Thyroid gland (tissue), 4 donors: ENCODE results near the gene OR8A1.

Experiments
- POLR2A ChIP-seq, 2 donors: fragments of 450-650 bp; IDR thresholded peaks; one replicate each; pipeline ENCODE4 v1.6.1; 2017; ENCODE audit warnings: antibody characterized with exemption in 2 of 2, mild to moderate bottlenecking in 2 of 2, moderate library complexity in 1 of 2
- TF ChIP-seq, protein P1 (sequence below), 6 experiments: fragments of 200-600 bp in 3 of 6; fragments of 450-650 bp in 3 of 6; sonication (generic) in 3 of 6; IDR thresholded peaks; one replicate each; pipeline ENCODE4 v1.5.1; 2016 to 2019; ENCODE audit warnings: antibody characterized with exemption in 6 of 6, mild to moderate bottlenecking in 2 of 6, inconsistent platforms in 1 of 6, moderate library complexity in 1 of 6

- TF ChIP-seq, protein P1, sequence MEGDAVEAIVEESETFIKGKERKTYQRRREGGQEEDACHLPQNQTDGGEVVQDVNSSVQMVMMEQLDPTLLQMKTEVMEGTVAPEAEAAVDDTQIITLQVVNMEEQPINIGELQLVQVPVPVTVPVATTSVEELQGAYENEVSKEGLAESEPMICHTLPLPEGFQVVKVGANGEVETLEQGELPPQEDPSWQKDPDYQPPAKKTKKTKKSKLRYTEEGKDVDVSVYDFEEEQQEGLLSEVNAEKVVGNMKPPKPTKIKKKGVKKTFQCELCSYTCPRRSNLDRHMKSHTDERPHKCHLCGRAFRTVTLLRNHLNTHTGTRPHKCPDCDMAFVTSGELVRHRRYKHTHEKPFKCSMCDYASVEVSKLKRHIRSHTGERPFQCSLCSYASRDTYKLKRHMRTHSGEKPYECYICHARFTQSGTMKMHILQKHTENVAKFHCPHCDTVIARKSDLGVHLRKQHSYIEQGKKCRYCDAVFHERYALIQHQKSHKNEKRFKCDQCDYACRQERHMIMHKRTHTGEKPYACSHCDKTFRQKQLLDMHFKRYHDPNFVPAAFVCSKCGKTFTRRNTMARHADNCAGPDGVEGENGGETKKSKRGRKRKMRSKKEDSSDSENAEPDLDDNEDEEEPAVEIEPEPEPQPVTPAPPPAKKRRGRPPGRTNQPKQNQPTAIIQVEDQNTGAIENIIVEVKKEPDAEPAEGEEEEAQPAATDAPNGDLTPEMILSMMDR (IDR thresholded peaks at IDR 0.05): peak in 4 of 6 experiments; percentile 43 to 57 (median 48)
- no peak for TF ChIP-seq POLR2A (IDR thresholded peaks at IDR 0.05)
These were observed 16.6 kb downstream of the OR8A1 start for GRCh38 chr11:124586238-124586860.
